HG03097 (cell line): ENCODE measurements around the gene SKIC8.

Experiments used
- ATAC-seq: cut with Tn5 transposase; IDR thresholded peaks from one replicate; pipeline ENCODE4 v1.9.1; 2021; ENCODE audit not compliant: unreplicated experiment, low FRiP score

SKIC8 gene

GRCh38 chr15:78301326-78301725 is 1.9 kb upstream of the SKIC8 start:
- ATAC-seq: no peak

DNA sequence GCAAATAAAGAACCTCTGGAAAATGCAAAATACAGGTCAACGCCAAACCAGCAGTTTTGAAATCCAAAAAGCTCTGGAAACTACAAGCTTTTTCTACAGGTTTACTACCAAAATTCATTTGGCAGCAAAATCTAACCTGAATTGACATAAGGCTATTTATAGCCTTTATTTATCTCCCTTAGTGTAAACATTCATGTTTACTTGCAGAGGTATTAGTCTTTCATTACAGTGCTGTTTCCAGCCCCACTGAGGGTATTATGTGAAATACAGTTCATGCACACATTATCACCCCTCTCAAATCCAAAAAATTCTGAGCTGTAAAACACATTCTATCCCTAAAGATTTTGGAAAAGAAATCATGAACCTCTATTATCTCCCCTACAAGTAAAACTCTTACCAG is 7.2 kb downstream of the SKIC8 start:
- ATAC-seq: no peak

- ATAC-seq: no peak
Measured at GRCh38 chr15:78291698-78292097, 7.7 kb downstream of the SKIC8 start.

DNA sequence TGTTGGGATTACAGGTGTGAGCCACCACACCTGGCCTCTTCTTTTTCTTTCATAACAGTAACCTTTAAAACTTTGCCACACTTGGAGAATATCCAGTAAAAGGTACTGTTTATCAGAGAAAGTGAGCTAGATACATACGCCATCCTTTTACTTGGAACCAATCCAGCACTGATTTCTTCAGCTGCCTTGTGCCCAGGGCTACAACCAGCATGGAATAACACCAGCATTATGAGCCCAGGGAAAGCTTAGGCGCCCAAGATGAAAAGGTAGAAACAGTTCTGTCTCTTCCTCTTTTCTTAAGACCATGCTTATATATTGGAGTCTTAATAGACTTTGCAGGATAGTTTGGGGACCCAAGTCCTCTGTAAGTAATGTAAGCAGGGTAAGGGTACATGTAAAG is 8.4 kb downstream of the SKIC8 start:
- ATAC-seq: no peak

DNA sequence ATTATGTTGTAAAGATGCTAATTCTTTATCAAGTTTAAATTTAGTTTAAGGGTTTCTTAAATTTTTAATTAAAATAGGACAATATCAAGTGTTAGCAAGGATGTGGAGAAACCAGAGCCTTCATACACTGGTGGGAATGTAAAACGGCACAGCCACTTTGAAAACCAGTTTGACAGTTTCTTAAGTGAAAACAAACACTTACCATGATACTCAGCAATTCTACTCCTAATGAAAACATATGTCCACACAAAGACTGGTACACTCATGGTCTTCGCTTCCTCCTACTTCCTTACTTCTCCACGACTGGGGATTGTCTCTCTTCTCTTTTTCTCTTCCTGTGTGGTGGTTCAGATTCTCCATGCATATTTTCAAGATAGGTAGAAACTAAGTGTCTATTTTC is 9.2 kb downstream of the SKIC8 start:
- ATAC-seq: no peak

- no peak for ATAC-seq
Measured at GRCh38 chr15:78284758-78285157, 14.7 kb downstream of the SKIC8 start.

- ATAC-seq: no peak
Measured at GRCh38 chr15:78282324-78282723, 17.1 kb downstream of the SKIC8 start.

- no peak for ATAC-seq
Measured at GRCh38 chr15:78280319-78281072, 18.9 kb downstream of the SKIC8 start.

DNA sequence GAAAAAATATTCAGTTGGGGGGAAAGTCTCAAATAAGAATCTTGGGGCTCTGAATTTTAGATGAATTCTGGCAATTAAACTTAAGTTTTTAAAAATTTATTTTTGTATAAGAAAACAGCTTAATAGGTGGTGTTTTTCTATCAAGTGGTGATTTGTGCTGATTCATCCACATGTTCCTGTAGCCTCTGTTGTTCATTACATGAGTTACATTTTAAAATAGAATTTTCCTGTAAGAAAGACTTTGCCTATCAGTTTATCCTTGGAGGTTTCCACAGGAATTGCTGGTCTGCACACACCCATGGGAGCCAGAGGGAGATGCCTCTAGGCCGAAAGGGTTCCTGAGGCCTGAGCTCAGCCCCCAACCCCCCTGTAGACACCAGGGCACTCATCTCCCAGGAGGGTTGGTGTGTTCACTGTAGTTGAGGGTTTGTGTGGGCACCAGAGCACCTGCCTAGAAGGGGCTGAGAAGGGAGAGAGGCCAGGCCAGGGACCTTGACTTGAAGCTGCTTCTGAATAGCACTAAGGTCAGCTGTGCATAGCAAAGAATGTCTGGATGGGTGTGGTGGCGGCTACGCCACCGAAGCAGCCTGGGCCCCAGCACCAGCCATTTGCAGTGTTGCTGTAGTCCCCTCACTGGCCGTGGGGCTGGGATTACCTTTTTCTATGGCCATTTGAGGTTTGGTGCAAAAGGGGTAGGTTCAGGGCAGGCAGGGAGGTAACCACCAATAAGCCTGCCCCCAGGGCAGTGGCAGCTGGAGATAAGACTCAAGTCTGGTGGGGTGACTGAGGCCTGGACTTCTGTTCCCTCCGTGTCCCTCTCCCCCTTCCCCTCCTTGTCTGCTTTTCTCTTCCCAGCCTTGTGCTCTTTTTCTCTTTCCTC is 23.1 kb downstream of the SKIC8 start:
- no peak for ATAC-seq

DNA sequence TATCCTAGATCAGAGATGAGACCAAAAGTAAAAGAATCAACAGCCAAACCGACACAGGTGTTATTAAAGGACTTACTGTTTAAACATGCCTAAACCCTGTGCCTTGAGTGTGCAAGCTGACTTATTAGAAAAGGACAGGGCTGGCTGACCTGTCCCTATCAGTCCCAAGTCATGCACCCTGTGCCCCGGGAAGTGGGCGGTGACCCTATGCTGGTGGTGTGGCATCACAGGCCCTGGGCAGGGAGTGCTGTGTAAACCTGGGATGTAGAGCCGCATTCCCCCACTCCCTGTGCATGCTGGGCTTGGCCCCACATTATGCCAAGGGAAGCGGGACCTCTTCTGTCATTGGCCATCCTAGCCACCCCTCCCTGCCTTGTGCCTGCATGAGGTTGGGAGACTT is 24.4 kb downstream of the SKIC8 start:
- no peak for ATAC-seq

DNA sequence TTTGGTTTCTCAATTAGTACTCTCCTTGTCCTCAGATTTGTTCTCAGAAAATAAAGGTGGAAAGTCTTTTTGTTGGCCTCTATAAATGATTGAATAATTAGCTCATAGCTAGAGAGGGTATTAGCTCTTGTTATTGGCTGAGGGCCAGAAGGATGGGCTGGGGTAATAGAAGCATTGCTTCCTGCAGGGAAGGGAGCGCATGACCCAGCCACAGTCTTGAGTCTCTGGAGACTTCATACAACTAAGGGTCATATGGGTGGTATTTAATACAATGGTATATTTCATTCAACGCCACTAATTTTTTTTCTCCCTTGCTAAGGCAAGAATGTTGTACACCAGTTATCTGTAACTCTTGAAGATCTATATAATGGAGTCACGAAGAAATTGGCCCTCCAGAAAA is 26.6 kb downstream of the SKIC8 start:
- no peak for ATAC-seq

DNA sequence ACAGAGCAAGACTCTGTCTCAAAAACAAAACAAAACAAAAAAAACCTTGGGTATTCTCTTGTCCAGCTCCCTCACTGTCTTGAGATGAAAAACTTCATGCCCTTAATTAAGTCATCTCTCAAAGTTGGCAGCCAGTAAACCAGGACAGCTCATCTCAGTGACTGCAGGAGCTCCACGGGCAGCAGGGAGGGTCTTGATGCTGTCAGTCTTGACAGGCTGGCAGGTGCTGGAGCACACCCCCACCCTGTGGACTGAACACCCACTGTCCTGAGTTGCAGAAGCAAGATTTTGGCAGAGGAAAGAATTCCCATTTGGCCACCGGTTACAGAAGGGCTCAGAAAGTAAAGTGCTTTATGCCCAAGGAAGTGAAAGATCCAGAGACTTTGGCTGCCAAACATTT is 27.1 kb downstream of the SKIC8 start:
- ATAC-seq: no peak

- ATAC-seq: no peak
Measured at GRCh38 chr15:78266806-78267205, 32.6 kb downstream of the SKIC8 start.

DNA sequence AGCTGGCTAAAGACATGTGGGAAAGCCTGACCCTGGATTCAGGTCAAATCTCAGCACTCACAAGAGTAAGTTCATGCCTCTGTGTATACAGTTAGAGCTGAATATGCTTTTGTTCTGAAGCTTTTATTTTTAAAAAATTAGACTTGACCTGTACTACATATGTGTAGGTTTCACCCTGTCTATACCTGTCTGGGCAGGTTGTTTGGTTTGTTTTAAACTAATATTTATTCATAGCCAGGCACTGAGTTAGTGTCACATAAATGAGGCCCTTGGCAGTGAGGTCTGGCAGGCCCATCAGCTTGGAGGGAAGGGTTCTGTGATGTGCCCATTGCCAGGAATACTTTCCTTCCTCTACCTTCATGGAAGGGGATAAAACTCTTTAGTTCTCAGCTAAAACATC is 33.2 kb downstream of the SKIC8 start:
- no peak for ATAC-seq

DNA sequence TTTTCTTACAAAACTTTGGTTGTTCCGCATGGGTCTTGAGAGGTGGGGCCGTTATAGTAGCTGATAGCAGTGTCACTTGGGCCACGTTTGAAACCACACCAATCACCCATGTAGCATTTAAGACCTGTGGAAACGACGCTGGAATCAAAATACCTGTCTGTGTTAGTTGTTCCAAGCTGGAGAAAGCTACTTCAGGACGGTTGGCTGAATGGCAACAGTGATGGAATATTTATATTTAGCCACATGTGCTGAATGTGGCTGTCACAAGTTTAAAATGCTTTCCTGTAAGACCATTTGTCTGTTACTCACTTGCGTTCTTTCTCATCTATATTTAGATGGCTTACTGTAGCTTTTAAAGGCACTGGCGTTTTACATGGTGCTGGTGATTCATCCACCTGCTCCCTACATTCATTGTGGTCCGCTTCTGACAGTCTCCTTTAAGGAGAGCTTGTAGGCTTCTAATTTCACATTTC is 33.6 kb downstream of the SKIC8 start:
- no peak for ATAC-seq

- ATAC-seq: no peak
Measured at GRCh38 chr15:78265137-78265460, 34.3 kb downstream of the SKIC8 start.

DNA sequence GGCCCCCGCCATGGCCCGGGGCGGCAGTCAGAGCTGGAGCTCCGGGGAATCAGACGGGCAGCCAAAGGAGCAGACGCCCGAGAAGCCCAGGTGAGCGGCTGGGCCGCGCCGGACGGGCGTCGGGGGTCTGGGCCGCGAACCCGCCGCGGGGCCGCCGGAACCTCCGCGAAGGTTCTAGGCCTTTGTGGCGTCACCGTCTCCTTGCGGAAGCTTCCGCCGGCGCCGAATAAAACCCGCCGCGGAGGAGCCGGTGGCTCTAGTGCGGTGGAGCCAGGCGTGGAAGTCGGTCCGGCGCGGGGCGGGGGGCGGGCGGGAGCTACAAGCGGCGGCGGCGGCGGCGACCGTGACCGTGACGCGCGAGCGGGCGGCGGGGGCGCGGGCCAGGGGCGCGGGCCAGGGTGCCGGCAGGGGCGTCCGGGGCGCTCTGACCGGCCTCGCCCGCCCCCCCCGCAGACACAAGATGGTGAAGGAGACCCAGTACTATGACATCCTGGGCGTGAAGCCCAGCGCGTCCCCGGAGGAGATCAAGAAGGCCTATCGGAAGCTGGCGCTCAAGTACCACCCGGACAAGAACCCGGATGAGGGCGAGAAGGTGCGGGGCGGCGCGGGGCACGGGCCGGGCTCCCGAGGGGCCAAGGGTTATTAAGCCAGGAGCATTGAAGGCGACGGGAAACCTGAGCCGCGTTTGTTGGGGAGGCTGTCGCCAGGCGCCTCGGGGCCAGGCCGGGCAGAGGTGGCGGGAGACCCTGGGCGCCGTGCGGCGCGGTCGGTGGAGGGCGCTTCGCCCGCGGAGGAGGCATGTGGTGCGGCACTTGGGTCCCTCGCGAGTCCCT is 34.9 kb downstream of the SKIC8 start, which contains the start of gene DNAJA4:
Gene DNAJA4, plus strand, starts transcription at position 259 of the 833 bp plus-strand sequence. Its CDS starts 202 bp downstream, at position 461.
- ATAC-seq: no peak

- ATAC-seq: no peak
Measured at GRCh38 chr15:78263907-78264303, 35.5 kb downstream of the SKIC8 start.

DNA sequence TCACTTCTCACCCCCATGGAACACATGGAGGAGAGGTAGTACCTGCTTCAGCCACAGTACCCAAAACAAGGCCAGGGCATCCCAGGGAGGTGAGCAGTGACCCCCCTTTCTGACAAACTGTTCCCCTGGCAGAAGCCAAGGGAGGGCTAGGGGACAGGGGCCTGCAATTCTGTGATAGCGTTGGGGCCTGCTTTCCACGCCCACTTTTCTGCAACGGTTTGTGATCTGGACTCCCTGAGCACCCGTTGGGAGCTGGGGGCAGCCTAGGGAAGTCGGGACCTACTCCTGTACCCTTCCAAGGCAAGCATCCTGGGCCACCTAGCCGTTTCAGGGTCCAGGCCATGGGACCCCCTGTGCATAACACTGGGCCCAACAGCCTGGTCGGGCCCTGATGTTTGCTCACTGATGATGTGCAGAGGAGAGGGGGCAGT is 36.0 kb downstream of the SKIC8 start:
- no peak for ATAC-seq

GRCh38 chr15:78261062-78261461 is 38.3 kb downstream of the SKIC8 start:
- no peak for ATAC-seq

DNA sequence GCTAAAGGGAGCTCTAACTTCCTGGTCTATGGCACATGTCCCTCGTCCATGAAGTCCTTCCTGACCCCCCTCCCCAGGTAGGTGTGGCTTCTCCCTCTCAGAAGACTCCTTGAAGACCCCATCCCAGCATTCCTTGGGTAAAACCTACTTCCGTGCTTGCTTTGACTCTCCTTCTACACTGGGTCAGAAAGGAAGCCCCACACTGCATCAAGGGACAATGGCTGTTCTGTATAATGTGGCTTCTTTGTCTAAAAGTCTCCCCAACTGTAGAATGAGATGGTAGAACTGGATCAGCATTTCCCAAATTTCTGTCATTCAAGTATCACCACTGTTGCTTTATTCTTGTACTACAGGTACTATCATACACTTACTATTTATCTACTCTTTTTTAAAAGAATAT is 38.9 kb downstream of the SKIC8 start:
- no peak for ATAC-seq
